Neutrophil (primary cell): ENCODE measurements around the gene EGFL7.

ENCODE experiments used
- H3K27ac ChIP-seq: fragments of 200-600 bp; sonication (generic); 2 replicates; pipeline ENCODE4 v1.5.1; 2016; ENCODE audit warnings: mild to moderate bottlenecking, moderate library complexity
- H3K27me3 ChIP-seq: fragments of 200-600 bp; sonication (generic); 2 replicates; pipeline ENCODE4 v1.6.0; 2016; ENCODE audit warnings: mild to moderate bottlenecking
- H3K36me3 ChIP-seq: fragments of 200-600 bp; sonication (generic); 2 replicates; pipeline ENCODE4 v1.5.1; 2017
- H3K4me1 ChIP-seq, 2 experiments: fragments of 200-600 bp in 1 of 2; sonication (generic) in 1 of 2; 1 replicate in 1 of 2; 2 replicates in 1 of 2; pipeline versions ENCODE4 v1.5.1 to v1.6.1; 2013 to 2016; ENCODE audit warnings: low read depth in 1 of 2, low read length in 1 of 2, mild to moderate bottlenecking in 1 of 2, moderate library complexity in 1 of 2; ENCODE audit not compliant: control insufficient read depth in 1 of 2, insufficient read depth in 1 of 2
- H3K4me3 ChIP-seq, 2 experiments: fragments of 200-600 bp in 1 of 2; sonication (generic) in 1 of 2; 1 replicate in 1 of 2; 2 replicates in 1 of 2; pipeline ENCODE4 v1.5.1; 2013 to 2016; ENCODE audit warnings: low read depth in 1 of 2, low read length in 1 of 2, mild to moderate bottlenecking in 1 of 2, moderate library complexity in 1 of 2
- H3K9me3 ChIP-seq: fragments of 200-600 bp; sonication (generic); 2 replicates; pipeline ENCODE4 v1.5.1; 2016
- CTCF ChIP-seq: fragments of 200-600 bp; sonication (generic); IDR thresholded peaks from 2 replicates; pipeline ENCODE4 v1.5.1; 2016; ENCODE audit warnings: antibody characterized with exemption

EGFL7 gene

GRCh38 chr9:136662656-136663581, at the start of gene EGFL7:
EGFL7 (plus strand) TSS chr9:136662916; CDS start chr9:136668283, 5,367 bp downstream.
- H3K27ac ChIP-seq, result no peak within 1 kb of the TSS
- H3K4me3 ChIP-seq, result no peak within 1 kb of the TSS
- peaks cover 4 to 11% of the 10 kb centered on the region in 2 experiments for H3K4me1 ChIP-seq
- H3K9me3 ChIP-seq, result no peaks in the 10 kb centered on the region
- no peak for TF ChIP-seq CTCF
- peaks cover 96% of the 10 kb centered on the region for H3K27me3 ChIP-seq
- H3K36me3 ChIP-seq, result no peaks in the 10 kb centered on the region

- no peak overlapping the region for H3K27ac ChIP-seq
- no peak for TF ChIP-seq CTCF
- H3K36me3 ChIP-seq, result no peaks in the 10 kb centered on the region
- no peak overlapping the region for H3K4me3 ChIP-seq
- H3K4me1 ChIP-seq, result peaks cover 42 to 47% of the 10 kb centered on the region in 2 experiments
- H3K27me3 ChIP-seq, result no peaks in the 10 kb centered on the region
- H3K9me3 ChIP-seq, result no peaks in the 10 kb centered on the region
Measured at GRCh38 chr9:136613824-136614371, 48.8 kb upstream of the EGFL7 start.

GRCh38 chr9:136614372-136614922, 48.3 kb upstream of the EGFL7 start:
- H3K27ac ChIP-seq, result peak overlapping the region; percentile 97
- no peak overlapping the region for H3K4me3 ChIP-seq

GRCh38 chr9:136614967-136615623, 47.6 kb upstream of the EGFL7 start:
- Histone ChIP-seq H3K27ac (peak overlapping the region; percentile 97), H3K4me1 (peaks cover 54 to 59% of the 10 kb centered on the region in 2 experiments), H3K9me3 (no peaks in the 10 kb centered on the region), H3K27me3 (no peaks in the 10 kb centered on the region), H3K4me3 (peak overlapping the region in 1 of 2 experiments; percentile 13), H3K36me3 (no peaks in the 10 kb centered on the region)
- no peak for TF ChIP-seq CTCF

More at GRCh38 chr9:136614372-136614922, 48.3 kb upstream of the EGFL7 start:
- Histone ChIP-seq H3K4me1 (peaks cover 47 to 52% of the 10 kb centered on the region in 2 experiments), H3K27me3 (no peaks in the 10 kb centered on the region), H3K36me3 (no peaks in the 10 kb centered on the region), H3K9me3 (no peaks in the 10 kb centered on the region)
- no peak for TF ChIP-seq CTCF

GRCh38 chr9:136615631-136616306, 46.9 kb upstream of the EGFL7 start:
- H3K36me3 ChIP-seq, result no peaks in the 10 kb centered on the region
- H3K4me1 ChIP-seq, result peaks cover 60 to 66% of the 10 kb centered on the region in 2 experiments
- no peaks in the 10 kb centered on the region for H3K27me3 ChIP-seq
- TF ChIP-seq CTCF, result peak; percentile 26
- no peaks in the 10 kb centered on the region for H3K9me3 ChIP-seq
- H3K4me3 ChIP-seq, result peak overlapping the region in 1 of 2 experiments; percentile 13
- H3K27ac ChIP-seq, result peak overlapping the region; percentile 97
